GM18505 (cell line): ENCODE measurements around the gene TIMM10.

Experiments used
- ATAC-seq: cut with Tn5 transposase; IDR thresholded peaks from one replicate; pipeline ENCODE4 v1.9.1; 2021; ENCODE audit not compliant: unreplicated experiment
- POLR2A ChIP-seq: IDR thresholded peaks from 4 replicates; pipeline ENCODE4 v1.6.1; 2011; ENCODE audit warnings: borderline replicate concordance; ENCODE audit not compliant: insufficient read depth, insufficient read length; ENCODE audit errors: extremely low read depth

The TIMM10 gene

DNA sequence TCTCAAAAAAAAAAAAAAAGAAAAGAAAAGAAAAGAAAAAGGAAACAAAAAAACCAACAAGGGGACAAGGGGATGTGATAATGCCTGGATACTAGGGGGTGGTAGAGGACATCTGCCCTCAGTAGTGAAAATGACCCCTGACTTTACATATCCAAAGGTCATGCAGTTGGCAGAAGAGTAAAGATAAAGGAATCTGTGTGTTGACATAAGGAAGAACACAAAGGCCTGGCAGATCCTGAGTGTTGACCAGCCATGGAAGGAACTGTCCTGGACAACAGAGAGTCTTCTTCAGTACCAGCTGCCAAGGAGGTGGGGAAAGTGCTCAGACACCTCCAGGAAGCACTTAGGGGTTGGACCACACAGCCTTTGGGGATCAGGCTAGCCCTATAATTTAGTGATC lies 27.7 kb downstream of the TIMM10 start:
- ATAC-seq = no peak
- TF ChIP-seq POLR2A = no peak

DNA sequence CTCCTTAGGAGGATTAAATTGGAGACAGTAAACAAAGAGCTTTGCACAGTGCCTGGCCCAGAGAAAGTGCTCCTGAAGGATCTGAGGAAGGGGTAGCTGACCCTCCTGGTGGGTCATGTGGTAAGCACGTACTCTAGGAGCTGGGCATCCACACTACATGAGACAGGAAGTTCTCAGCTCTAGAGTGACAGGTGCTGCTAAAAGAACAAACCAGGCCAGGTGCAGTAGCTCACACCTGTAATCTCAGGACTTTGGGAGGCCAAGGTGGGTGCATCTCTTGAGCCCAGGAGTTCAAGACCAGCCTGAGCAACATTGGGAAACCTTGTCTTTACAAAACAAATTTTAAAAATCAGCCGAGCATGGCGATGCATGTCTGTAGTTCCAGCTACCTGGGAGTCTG lies 28.2 kb downstream of the TIMM10 start:
- ATAC-seq = no peak
- TF ChIP-seq POLR2A = no peak

DNA sequence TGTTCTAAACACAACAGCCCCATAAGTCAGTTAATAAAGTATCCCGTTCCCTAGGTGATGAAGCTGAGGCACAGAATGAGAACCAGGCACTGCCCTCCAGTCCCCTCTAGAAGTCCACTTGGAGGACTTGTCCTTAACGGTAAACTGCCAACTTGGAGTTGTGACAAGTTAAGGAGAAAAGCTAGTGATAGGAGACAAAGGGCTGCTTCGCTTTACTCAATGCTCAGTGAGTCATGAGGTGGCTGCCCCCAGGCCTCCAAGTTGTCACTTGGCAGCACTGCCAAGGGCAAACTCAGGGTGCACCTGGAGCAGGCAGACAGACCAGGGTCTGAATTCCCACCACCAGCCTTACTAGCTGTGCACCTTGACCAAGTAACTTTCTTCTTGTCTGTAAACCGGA lies 28.6 kb downstream of the TIMM10 start:
- TF ChIP-seq POLR2A = no peak

DNA sequence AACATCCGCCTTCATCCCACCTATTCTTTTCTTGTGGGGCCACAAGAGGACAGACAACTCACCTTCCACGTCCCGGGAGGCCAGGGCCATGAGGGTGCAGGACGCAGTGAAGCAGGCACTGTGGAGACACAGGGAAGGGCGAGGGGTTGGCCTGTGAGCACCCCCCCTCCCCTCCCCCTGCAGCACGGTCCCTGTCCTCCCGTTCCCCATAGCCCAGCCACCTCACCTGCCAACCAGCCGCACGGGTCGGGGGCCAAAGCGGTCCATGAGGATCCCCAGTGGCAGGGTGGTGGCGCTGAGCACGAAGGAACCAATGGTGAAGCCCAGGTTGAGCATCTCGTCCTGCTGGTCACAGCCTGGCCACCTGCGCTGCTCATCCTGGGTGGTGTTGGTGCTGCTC lies 29.6 kb downstream of the TIMM10 start:
- ATAC-seq = no peak
- TF ChIP-seq POLR2A = no peak

More for the DNA sequence above, 28.6 kb downstream of the TIMM10 start:
- no peak for ATAC-seq

DNA sequence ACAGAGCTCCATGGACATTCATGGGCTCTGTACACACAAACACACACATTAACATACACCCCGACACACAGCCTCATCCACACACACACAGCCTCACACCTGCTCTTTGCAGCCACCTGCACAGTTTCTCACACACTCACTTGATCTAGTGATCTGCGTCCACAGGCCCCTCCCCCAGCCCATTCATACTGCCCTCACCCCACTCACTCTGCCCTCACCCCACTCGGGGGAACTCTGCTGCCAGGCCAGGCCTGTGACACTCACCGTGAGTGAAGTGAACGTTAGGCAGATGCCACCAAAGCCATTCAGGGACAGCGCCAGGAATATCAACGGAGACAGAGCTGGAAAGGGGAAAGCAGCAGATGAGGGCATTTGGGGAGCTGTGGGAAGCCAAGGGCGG lies 30.0 kb downstream of the TIMM10 start:
- no peak for TF ChIP-seq POLR2A

GRCh38 chr11:57499983-57500461 lies 30.5 kb downstream of the TIMM10 start:
- peak; percentile 15 for ATAC-seq
- TF ChIP-seq POLR2A = no peak

More for the DNA sequence above, 30.0 kb downstream of the TIMM10 start:
- no peak for ATAC-seq

GRCh38 chr11:57499413-57499982 lies 31.1 kb downstream of the TIMM10 start:
- no peak for TF ChIP-seq POLR2A
- ATAC-seq = peak; percentile 100

DNA sequence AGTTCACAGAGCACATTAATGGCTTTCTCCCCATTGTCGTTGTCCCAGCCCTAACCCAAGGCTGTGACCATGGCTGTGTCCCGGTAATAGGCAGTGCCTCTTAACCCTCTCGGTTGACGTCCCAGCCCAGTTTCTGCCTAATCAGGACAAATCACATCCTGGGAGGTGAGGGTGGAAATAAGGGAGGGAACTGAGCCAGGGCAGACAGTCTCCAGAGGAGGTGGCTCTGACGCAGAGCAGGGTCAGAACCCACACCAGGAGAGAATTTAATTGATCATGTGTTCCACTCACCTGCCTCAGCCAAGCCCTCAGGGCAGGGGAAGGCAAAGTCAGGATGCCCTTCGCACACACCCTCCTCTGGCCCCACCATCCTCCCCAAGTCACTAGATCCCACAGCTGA lies 32.0 kb downstream of the TIMM10 start:
- ATAC-seq = no peak
- no peak for TF ChIP-seq POLR2A

GRCh38 chr11:57497303-57498247 lies 33.0 kb downstream of the TIMM10 start:
- no peak for ATAC-seq
- no peak for TF ChIP-seq POLR2A

- TF ChIP-seq POLR2A = no peak
- ATAC-seq = no peak
Measured at GRCh38 chr11:57496109-57496820, 34.3 kb downstream of the TIMM10 start.

DNA sequence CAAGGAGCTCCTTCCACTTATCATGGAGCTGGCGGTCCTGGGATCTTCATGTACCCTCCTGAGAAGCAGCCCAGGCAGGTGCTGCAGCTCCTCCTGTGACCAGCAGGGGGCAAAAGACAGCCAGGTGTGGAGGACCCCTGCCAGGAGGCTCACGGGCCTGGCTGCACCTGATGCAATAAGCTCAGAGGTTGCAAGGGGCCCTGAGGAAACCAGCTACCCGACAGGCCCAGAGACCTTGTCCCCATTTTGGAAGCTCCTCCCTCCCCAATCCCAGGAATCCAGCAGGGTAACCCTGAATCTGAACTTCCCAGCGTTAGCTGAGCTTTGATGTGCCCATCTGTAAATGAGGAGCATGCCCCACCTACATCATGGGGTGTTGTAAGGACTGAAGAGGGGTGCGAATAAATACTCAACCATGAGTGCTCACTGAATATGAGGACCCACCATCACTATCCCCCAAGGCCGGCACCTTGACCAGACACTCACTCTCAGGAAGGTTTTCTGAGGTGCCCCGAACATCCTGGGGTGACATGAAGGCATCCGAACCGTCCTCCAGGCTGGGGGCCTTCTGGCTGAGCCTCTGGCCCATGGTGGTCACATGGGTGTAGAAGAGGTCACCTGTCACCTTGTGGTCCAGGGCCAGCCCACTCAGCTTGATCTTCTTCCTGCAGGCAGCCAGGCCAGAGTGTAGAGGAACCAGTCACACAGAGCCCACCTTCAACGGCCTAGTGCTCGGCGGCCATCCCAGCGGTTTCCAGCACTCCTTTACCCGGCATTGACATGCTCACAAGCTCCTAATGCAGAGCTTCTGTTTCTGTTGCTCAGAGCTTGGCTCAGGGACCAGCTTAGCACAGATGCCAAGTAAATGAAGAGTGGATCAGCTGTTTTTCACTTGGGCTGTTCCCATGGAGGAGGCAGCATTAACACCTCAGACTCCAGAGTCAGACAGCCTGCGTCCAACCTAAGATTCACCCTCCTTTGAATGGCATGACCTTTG lies 36.7 kb downstream of the TIMM10 start:
- no peak for TF ChIP-seq POLR2A
- peak; percentile 80 for ATAC-seq

GRCh38 chr11:57491371-57492061 lies 39.0 kb downstream of the TIMM10 start:
- ATAC-seq = no peak
- TF ChIP-seq POLR2A = no peak
